HepG2 (cell line): ENCODE data around the gene INPP4B.

Source experiments
- CREM ChIP-seq, 2 experiments: sonication (generic) in 1 of 2; formaldehyde crosslinking in 1 of 2; IDR thresholded peaks; 2 replicates each; pipeline versions ENCODE4 v1.4.0 to v1.6.1; 2016 to 2020; ENCODE audit warnings: antibody characterized with exemption in 1 of 2, mild to moderate bottlenecking in 1 of 2, missing genetic modification reagents in 1 of 2
- MAFK ChIP-seq, 2 experiments: IDR thresholded peaks in 1 of 2; conservative IDR thresholded peaks in 1 of 2; 2 replicates each; pipeline ENCODE4 v1.6.1; 2011; ENCODE audit warnings: improper control_type of control experiment in 2 of 2, low read length in 2 of 2
- POLR2A ChIP-seq, 2 experiments: IDR thresholded peaks; 2 replicates each; pipeline ENCODE4 v1.6.1; 2011; ENCODE audit warnings: low read depth in 2 of 2, low read length in 2 of 2, mild to moderate bottlenecking in 1 of 2, moderate library complexity in 1 of 2; ENCODE audit not compliant: insufficient read depth in 1 of 2
- SRF ChIP-seq: IDR thresholded peaks from 2 replicates; pipeline ENCODE4 v1.6.1; 2011; ENCODE audit warnings: mild to moderate bottlenecking, low read depth, low read length, moderate library complexity
- ZNF205 ChIP-seq: IDR thresholded peaks from 2 replicates; pipeline ENCODE4 v1.6.1; 2018; ENCODE audit warnings: missing biosample characterization, missing genetic modification reagents
- ZSCAN30 ChIP-seq: sonication (generic); formaldehyde crosslinking; IDR thresholded peaks from 2 replicates; pipeline ENCODE4 v1.5.0; 2020; ENCODE audit warnings: mild to moderate bottlenecking, missing genetic modification reagents
- TF ChIP-seq, protein P1 (sequence below): sonication (generic); formaldehyde crosslinking; conservative IDR thresholded peaks from 2 replicates; pipeline ENCODE4 v1.4.0; 2020; ENCODE audit warnings: missing genetic modification reagents
- TF ChIP-seq, protein P2 (sequence below): sonication (generic); formaldehyde crosslinking; IDR thresholded peaks from 2 replicates; pipeline ENCODE4 v1.5.0; 2020; ENCODE audit warnings: mild to moderate bottlenecking, missing genetic modification reagents
- TF ChIP-seq, protein P3 (sequence below): IDR thresholded peaks from 2 replicates; pipeline ENCODE4 v1.6.1; 2012; ENCODE audit warnings: inconsistent platforms
- TF ChIP-seq, protein P4 (sequence below): sonication (generic); formaldehyde crosslinking; IDR thresholded peaks from 2 replicates; pipeline ENCODE4 v1.5.0; 2020; ENCODE audit warnings: mild to moderate bottlenecking, missing genetic modification reagents, moderate library complexity
- TF ChIP-seq, protein P5 (sequence below): sonication (generic); formaldehyde crosslinking; IDR thresholded peaks from 2 replicates; pipeline ENCODE4 v1.8.0; 2022; ENCODE audit warnings: mild to moderate bottlenecking, missing genetic modification reagents; ENCODE audit not compliant: insufficient replicate concordance

DNA sequence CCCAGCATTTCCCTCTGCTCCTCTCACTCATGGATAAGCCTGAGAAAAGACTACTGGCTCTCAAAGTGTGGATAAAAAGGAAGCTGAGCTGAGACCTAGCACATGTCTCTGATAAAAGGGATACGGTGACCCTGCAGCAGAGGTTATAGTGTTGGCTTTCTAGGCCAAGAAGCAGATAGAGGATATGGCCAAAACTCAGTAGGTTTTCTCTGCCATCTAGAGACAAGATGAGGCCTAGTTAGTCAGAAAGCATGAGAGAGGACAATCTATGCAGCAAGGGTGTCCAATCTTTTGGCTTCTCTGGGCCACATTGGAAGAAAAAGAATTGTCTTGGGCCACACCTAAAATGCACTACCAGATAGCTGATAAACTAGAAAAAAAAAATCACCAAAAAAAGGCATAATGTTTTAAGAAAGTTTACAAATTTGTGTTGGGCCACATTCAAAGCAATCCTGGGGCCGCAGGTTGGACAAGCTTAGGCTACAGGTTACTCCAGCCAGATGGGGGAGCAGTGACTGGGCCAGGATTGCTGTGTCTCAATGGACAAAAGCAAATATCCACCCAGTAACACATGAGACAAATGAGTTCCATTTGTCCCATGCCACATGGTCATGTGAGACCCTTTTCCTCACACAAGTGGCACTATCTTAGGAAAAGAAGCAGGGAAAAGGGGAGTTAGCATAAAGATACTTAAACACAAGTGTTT lies 411.4 kb downstream of the INPP4B start:
- TF ChIP-seq, protein P1, sequence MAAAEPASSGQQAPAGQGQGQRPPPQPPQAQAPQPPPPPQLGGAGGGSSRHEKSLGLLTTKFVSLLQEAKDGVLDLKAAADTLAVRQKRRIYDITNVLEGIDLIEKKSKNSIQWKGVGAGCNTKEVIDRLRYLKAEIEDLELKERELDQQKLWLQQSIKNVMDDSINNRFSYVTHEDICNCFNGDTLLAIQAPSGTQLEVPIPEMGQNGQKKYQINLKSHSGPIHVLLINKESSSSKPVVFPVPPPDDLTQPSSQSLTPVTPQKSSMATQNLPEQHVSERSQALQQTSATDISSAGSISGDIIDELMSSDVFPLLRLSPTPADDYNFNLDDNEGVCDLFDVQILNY (CRISPR knock-in tag), result no peak
- no peak for TF ChIP-seq ZSCAN30 (CRISPR knock-in tag)
- TF ChIP-seq SRF, result no peak
- TF ChIP-seq, protein P2, sequence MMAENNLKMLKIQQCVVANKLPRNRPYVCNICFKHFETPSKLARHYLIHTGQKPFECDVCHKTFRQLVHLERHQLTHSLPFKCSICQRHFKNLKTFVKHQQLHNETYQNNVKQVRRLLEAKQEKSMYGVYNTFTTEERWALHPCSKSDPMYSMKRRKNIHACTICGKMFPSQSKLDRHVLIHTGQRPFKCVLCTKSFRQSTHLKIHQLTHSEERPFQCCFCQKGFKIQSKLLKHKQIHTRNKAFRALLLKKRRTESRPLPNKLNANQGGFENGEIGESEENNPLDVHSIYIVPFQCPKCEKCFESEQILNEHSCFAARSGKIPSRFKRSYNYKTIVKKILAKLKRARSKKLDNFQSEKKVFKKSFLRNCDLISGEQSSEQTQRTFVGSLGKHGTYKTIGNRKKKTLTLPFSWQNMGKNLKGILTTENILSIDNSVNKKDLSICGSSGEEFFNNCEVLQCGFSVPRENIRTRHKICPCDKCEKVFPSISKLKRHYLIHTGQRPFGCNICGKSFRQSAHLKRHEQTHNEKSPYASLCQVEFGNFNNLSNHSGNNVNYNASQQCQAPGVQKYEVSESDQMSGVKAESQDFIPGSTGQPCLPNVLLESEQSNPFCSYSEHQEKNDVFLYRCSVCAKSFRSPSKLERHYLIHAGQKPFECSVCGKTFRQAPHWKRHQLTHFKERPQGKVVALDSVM (CRISPR knock-in tag), result no peak
- TF ChIP-seq, protein P3, sequence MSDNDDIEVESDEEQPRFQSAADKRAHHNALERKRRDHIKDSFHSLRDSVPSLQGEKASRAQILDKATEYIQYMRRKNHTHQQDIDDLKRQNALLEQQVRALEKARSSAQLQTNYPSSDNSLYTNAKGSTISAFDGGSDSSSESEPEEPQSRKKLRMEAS, result no peak
- TF ChIP-seq, protein P4, sequence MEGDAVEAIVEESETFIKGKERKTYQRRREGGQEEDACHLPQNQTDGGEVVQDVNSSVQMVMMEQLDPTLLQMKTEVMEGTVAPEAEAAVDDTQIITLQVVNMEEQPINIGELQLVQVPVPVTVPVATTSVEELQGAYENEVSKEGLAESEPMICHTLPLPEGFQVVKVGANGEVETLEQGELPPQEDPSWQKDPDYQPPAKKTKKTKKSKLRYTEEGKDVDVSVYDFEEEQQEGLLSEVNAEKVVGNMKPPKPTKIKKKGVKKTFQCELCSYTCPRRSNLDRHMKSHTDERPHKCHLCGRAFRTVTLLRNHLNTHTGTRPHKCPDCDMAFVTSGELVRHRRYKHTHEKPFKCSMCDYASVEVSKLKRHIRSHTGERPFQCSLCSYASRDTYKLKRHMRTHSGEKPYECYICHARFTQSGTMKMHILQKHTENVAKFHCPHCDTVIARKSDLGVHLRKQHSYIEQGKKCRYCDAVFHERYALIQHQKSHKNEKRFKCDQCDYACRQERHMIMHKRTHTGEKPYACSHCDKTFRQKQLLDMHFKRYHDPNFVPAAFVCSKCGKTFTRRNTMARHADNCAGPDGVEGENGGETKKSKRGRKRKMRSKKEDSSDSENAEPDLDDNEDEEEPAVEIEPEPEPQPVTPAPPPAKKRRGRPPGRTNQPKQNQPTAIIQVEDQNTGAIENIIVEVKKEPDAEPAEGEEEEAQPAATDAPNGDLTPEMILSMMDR (CRISPR knock-in tag), result no peak
- no peak for TF ChIP-seq ZNF205 (CRISPR knock-in tag)
- no peak for TF ChIP-seq CREM (IDR thresholded peaks at IDR 0.05)
- TF ChIP-seq CREM (CRISPR knock-in tag; IDR thresholded peaks at IDR 0.05), result no peak
- TF ChIP-seq, protein P5, sequence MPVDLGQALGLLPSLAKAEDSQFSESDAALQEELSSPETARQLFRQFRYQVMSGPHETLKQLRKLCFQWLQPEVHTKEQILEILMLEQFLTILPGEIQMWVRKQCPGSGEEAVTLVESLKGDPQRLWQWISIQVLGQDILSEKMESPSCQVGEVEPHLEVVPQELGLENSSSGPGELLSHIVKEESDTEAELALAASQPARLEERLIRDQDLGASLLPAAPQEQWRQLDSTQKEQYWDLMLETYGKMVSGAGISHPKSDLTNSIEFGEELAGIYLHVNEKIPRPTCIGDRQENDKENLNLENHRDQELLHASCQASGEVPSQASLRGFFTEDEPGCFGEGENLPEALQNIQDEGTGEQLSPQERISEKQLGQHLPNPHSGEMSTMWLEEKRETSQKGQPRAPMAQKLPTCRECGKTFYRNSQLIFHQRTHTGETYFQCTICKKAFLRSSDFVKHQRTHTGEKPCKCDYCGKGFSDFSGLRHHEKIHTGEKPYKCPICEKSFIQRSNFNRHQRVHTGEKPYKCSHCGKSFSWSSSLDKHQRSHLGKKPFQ (CRISPR knock-in tag), result no peak
- TF ChIP-seq POLR2A (IDR thresholded peaks at IDR 0.05; ENCODE audit: insufficient read depth in 1 of 2, low read depth in 2 of 2, low read length in 2 of 2), result no peak
- TF ChIP-seq MAFK (conservative IDR thresholded peaks at IDR 0.05 in 1 of 2, IDR thresholded peaks at IDR 0.05 in 1 of 2; ENCODE audit: low read length in 2 of 2), result no peak
